ENCODE results near the gene QRFP.

The QRFP gene

DNA sequence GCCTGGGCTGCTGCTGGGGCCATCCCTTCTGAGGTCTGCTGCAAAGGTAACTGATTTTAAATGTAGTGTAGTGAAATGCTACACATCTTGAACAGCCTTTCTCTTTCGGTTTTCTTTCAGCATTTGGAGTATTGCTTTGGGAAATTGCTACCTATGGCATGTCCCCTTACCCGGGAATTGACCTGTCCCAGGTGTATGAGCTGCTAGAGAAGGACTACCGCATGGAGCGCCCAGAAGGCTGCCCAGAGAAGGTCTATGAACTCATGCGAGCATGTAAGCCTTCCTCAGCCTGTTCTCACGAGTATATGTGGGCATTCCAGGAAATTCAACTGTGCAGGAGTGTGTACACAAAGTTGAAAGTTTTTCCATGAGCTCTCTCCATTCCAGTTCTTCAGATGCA, 18.3 kb downstream of the QRFP start:
- no peak overlapping the region for H3K27ac ChIP-seq
- no peak for DNase-seq (ENCODE audit: low read depth, low spot score)

DNA sequence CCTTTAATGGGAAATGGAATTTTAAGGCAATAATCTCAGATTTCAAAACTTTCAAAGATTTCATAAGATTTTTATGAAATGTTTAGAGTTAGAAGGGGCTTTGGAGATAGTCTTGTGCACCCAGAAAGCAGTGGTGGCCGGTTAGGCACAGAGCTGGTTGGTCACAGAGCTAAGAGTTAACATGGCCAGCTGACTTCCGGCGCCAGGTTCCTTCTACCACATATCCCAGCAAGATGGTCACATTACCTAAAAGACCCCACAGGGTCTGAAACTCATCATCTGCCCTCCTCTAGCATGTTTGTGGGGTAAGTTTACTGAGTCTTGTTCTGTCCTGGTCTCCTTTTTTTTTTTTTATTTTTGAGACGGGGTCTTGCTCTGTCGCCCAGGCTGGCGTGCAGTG, 19.3 kb downstream of the QRFP start:
- H3K27ac ChIP-seq = no peak overlapping the region
- DNase-seq (ENCODE audit: low read depth, low spot score) = no peak

DNA sequence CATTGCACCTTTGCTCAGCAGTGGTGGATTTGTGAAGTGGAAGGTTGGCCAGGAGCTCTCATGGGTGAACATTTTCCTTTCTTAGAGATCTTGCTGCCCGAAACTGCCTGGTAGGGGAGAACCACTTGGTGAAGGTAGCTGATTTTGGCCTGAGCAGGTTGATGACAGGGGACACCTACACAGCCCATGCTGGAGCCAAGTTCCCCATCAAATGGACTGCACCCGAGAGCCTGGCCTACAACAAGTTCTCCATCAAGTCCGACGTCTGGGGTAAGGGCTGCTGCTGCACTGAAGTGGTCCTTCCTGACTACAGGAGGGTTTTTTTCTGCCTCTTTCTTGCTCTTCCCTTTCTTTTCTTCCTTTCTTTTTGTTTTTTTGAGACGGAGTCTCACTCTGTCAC, 21.8 kb downstream of the QRFP start:
- no peak overlapping the region for H3K27ac ChIP-seq
- no peak for DNase-seq (ENCODE audit: low read depth, low spot score)

DNA sequence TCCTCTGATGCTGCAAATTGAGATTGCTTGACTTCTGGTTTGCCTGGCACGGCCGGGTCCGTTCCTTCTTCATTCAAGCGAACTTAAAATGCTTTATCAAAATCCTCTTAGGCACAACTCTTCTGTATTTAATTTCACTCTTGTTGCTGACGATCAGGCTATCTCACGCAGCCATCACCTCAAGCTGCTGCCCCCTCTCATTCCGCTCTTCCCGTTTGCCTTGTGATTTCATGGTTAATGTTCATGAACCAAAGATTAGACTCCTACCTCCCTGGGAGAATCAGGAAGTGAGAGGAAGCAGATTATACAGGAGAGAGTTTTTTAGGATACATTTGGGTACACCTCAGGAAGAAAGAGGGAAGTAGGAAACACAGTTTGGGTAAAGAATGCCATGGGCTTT, 22.6 kb downstream of the QRFP start:
- no peak overlapping the region for H3K27ac ChIP-seq

DNA sequence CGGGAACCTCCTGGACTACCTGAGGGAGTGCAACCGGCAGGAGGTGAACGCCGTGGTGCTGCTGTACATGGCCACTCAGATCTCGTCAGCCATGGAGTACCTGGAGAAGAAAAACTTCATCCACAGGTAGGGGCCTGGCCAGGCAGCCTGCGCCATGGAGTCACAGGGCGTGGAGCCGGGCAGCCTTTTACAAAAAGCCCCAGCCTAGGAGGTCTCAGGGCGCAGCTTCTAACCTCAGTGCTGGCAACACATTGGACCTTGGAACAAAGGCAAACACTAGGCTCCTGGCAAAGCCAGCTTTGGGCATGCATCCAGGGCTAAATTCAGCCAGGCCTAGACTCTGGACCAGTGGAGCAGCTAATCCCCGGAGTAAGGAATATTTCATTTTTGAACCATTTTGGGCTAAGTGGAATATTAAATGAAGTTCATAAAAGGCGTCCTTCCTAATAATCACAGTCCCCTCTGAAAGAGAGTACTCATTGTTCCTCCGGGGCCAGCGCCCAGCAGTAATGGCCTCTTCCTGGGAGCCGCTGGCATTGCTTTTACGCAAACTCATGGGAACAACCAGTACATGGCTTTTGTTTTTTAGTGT, 23.6 kb downstream of the QRFP start:
- no peak for DNase-seq (ENCODE audit: low read depth, low spot score)
- no peak overlapping the region for H3K27ac ChIP-seq

More for the DNA sequence above, 22.6 kb downstream of the QRFP start:
- DNase-seq (ENCODE audit: low read depth, low spot score) = no peak

DNA sequence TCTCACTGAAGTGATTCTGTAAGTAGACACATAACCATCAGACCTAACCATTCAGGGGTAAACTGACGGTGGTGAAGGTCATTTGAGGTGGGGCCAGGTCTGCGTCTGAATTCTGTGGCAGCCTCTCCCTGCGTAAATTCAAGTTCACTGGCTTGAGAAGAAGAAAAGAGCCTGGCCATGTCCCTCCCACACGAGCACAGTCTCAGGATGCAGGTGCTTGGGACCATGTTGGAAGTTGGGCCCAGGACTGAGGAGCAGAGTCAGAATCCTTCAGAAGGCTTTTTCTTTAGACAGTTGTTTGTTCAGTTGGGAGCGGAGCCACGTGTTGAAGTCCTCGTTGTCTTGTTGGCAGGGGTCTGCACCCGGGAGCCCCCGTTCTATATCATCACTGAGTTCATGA, 24.1 kb downstream of the QRFP start:
- no peak for DNase-seq (ENCODE audit: low read depth, low spot score)

DNA sequence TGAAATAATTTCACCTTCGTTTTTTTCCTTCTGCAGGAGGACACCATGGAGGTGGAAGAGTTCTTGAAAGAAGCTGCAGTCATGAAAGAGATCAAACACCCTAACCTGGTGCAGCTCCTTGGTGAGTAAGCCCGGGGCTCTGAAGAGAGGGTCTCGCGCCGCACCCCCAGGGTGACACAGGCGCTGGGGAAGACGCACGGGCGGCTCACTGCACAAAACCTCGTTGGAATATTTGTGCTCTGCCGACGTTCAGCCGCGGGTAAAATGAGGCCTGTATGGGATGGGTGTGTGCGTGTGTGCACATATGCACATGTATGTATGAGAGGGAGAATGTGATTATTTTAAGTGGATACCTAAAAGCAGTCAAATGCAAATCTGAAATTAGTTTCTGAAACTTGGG, 24.5 kb downstream of the QRFP start:
- H3K27ac ChIP-seq = no peak overlapping the region
- no peak for DNase-seq (ENCODE audit: low read depth, low spot score)

More for the DNA sequence above, 24.1 kb downstream of the QRFP start:
- no peak overlapping the region for H3K27ac ChIP-seq

DNA sequence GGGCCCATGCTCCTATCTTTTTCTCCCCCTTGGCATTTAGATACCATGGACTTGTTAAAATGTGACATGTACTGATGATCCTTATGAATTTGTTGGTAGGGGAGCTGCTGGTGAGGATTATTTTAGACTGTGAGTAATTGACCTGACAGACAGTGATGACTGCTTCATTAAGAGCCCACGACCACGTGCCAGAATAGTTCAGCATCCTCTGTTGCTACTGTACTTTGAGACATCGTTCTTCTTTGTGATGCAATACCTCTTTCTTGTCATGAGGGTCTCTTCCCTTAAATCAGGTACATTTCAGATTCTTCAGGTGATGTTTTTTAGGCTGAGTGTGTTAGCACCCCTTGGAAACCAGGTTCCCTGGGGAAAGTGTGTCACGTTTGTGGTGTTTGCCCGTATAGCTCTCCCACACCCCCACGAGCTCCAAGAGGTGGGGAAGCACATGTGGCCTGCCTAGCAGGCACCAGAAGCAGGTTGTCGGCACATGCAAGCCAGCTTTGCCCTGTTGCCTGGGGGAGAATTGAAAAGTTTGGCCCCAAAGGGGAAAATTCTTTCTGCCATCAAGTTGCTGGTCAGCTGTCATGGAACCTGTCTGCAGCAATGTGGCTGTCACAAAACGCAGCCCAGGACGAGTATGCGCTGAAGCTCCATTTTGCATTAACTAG, 25.1 kb downstream of the QRFP start:
- no peak for DNase-seq (ENCODE audit: low read depth, low spot score)
- no peak overlapping the region for H3K27ac ChIP-seq

DNA sequence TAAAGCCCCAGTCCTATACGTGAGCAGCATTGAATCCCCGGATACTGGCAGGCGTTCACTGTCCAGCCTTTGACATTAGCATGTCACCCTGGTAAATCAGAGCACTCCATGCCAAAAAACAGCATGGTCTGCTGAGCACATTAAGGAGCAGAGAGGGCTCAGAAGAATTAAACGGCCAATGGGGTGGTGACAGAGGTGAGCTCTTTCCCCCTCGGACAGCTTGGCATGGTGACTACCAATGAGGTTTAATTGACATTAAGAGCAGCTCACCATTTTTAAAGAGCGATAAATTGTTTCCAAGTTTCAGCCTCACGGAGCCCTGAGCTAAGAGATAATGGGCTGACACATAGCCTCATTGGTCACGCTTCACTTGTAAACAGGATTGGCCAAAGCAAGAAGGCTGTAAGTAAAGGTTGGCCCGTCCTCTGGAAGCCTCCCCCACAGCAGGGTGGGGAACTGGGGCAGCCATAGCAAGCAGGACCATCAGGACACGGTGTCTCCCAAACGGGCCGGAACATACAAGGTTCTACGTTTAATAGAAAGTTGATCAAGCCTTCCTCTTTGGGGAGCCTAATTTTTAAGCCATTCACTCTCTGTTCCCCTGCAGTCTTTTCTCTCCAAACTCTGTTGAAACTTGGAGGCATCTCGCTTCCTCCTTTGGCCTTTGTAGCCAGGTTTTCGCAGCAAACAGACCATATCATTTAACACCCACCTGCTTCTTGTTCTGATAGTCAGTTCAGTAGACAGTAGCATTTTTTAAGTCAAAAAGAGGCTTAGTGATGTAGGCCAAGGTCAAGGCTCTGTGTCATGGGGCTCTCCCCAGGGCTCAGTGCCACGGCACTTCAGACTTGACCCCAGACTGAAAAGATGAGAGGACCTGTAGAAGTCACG, 25.9 kb downstream of the QRFP start:
- no peak for DNase-seq (ENCODE audit: low read depth, low spot score)
- H3K27ac ChIP-seq = no peak overlapping the region

DNA sequence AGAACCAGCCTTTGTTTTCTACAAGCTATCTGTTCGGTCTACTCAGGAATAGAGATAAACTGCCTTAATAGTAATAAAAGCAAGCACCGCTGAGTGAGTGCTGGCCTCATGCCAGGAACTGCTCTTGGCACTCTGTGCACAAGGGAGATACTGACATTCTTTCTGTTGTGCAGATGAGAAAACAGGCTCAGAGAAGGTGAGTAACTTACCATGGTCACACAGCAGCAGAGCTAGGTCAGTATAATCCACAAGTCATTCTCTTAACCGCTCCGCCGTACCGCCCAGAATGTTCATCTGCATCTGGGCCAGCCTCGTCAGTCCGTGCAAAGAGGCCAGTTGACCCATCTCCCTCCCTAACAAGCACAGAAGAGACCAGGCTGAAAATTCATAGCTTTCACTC, 27.4 kb downstream of the QRFP start:
- no peak overlapping the region for H3K27ac ChIP-seq
- no peak for DNase-seq (ENCODE audit: low read depth, low spot score)

DNA sequence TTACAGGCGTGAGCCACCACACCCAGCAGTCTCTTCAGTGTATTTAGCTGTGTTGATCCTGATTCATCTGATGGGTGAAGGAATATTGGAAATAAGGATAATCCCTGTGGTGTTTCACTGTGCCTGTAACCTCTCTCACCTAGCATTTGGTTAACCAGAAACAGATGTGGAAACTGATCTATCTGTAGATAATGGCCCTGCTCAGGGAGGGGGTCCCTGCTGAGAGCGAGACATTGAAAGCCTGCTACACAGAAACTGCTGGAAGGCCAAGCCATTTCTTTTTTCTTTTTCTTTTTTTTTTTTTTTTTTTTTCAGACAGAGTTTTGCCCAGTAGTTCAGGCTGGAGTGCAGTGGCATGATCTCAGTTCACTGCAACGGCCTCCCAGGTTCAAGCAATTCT, 28.4 kb downstream of the QRFP start:
- no peak for DNase-seq (ENCODE audit: low read depth, low spot score)
- H3K27ac ChIP-seq = no peak overlapping the region

DNA sequence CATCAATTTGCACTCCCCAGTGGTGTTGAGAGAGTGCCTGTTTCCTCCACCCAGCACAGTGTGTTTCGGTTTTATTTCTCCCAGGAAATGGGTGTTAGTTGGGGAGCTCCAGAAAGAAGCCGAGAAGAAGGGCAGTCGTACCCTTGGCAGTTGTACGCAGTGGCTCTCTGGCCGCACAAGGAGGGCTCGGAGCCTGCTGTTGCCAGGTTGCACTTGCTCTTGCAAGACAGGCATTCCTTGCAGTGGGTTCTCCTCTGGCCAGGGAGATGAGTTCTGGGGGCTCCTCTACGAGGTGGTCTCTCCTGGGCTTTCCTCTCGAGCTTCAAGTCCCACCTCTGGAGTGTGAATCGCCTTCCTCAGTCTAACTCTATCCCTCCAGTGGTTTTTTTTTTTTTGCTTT, 29.1 kb downstream of the QRFP start:
- DNase-seq (ENCODE audit: low read depth, low spot score) = no peak
- no peak overlapping the region for H3K27ac ChIP-seq

DNA sequence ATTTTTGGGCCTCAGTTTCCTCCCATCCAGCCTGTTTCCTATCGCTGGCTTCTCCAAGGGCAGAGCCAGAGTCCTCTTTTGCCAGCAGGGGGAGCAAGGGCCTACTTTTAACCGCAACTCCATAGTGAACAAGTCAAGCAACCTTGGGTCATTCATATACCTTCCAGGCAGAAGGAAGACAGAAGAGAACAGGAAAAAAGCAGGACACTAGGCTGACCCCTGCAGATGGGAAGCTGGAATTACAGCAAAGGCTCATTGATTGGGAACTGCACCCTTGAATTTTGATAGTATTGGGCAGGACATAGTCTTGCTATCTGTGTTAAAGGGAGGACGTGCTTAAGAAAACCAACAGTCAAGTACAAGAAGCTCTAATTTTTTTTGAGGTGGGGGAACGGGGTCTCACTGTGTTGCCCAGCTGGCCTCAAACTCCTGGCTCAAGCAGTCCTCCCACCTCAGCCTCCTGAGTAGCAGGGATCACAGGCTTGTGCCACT, 30.1 kb downstream of the QRFP start:
- DNase-seq (ENCODE audit: low read depth, low spot score) = peak; percentile 67
- no peak overlapping the region for H3K27ac ChIP-seq

DNA sequence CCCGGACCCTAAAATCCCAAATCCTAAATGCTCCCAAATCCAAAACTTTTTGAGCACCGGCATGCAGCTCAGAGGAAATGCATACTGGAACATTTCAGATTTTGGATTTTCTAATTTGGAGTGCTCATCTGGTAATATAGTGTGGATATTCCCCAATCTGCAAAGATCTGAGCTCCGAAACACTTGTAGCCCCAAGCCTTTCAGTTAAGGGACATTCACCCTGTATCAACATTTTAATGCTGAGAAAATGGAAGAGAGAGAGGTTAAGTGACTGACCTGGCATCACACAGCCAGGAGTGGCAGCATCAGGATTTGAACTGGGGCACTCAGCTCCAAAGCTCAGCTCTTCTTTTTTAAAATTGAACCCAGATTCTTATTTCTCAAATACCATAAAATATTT, 30.7 kb downstream of the QRFP start:
- no peak for DNase-seq (ENCODE audit: low read depth, low spot score)
- H3K27ac ChIP-seq = no peak overlapping the region

DNA sequence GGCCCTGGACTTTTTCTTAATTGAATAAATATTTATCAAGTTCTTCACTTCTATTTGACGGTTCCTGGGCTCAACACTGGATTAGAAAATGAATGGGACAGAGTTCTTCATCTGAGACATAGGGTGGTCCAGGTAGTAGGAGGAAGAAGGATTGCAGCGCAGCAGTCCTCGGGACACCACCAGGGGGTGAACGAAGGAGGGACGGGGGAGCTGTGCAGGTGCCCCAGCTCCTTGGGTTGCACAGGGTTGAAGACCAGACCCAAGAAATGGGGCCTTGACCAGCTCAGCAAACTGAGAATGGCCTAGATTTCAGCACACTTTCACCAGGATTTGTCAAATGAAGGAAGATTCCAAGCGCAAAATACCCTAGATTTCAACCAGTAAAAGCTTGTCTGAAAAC, 32.1 kb downstream of the QRFP start:
- DNase-seq (ENCODE audit: low read depth, low spot score) = no peak
- no peak overlapping the region for H3K27ac ChIP-seq

DNA sequence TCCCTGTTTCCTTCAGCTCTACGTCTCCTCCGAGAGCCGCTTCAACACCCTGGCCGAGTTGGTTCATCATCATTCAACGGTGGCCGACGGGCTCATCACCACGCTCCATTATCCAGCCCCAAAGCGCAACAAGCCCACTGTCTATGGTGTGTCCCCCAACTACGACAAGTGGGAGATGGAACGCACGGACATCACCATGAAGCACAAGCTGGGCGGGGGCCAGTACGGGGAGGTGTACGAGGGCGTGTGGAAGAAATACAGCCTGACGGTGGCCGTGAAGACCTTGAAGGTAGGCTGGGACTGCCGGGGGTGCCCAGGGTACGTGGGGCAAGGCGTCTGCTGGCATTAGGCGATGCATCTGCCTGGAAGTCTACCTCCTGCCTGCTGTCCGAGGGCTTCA, 33.9 kb downstream of the QRFP start:
- no peak overlapping the region for H3K27ac ChIP-seq
- no peak for DNase-seq (ENCODE audit: low read depth, low spot score)

DNA sequence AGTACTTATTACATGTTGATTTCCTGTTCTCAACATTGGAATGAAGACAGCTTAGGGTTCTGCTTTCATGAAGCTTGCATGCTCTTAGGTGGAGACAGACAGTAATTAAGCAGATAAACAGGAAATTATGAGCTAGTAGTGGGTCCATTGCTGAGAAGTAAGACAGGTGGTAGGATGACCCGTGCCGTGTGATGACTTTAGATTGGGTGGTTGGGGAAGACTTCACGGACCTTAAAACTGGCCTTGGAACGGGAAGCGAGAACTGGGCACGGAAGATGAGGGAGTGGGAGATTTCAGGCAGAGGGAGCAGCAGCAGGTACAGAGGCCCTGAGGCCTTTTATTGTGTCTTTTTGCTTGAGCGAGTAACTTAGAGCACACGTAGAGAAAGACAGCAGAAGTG, 34.4 kb downstream of the QRFP start:
- H3K27ac ChIP-seq = no peak overlapping the region
- DNase-seq (ENCODE audit: low read depth, low spot score) = no peak

DNA sequence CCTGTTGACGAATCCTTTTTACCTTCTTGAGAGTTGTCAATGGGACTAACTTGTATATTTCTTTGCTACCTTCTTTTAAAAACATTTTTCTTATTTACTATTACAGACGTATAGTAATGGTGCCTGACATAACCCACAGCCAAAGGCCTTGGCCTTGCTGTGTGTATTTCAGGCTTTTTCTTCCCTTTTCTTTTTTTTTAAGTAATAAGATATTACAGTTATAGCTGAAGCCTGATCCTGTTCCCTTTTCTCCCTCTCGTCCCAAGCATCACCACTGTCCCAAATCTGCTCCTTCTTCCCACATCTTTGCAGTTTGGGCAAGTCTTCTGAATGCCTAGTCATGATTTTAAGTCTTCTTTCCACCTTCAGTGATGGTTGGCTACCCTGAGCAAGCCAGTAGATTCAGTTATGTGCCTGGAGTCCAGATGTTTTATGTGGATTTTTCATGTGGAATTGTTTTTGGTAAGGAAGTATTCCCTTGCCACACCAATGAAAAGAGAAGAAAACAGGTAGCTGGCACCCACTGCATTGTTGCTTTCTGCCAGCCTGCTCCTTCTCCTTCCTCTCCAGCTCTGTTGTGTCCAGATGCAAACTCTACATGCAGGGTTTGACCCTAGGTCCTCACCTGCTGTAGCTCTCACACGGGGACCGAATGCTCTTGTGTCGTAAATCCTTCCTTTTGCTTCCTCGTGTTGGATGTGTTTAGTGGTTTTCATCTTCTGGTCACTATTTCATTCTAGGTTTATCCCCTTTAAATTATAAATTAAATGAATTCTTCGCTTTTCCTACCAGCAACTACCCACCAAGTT, 35.0 kb downstream of the QRFP start:
- H3K27ac ChIP-seq = no peak overlapping the region
- DNase-seq (ENCODE audit: low read depth, low spot score) = no peak

DNA sequence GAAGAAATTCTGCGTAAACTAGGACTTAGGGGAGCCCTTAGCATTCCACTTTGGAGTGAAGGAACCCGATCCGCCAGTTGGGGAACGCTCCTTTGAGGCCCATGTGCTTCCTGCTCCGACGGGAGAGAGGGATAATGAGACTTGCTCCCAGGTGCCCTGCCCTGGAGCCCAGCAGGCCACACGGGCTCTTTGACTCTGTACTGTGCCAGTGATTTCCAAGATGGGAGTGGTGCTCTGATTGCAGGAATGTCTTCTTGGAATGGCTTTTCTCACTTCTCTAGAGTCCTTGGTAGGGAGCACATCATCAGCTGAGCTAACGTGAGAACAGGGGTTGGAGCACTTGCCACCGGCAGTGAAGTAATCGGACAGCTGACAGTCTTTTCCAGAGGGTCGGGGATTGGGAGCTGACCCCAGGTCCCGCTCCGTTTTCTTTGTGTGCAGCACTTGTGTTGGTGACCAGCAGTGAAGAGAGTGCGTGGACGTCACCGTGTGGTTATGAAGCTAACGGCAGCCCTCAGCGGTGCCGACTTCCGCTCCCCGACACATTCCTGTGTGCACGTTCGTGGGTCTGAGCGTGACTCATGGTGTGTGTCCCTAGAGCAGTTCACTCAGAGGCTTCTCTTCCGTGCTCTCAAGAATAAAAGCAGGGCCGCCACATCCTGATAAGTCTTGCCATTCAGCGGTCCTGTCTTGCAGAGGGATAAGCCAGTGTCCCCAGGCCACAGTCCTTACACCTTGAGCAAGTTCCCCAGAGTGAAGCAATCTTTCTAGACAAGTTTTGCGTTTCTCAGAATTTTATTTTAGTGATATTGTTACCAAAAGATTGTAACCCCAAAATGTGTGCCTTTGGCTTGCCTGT, 35.9 kb downstream of the QRFP start:
- no peak for DNase-seq (ENCODE audit: low read depth, low spot score)
- no peak overlapping the region for H3K27ac ChIP-seq
